Fibroblast of the aortic adventitia (primary cell): ENCODE data around the gene DDR2. TPM values are rescaled to one million over a fixed set of nuclear protein-coding genes. Genes with fewer than 3 reads are reported as not detected.

Source experiments
- DNase-seq: peaks from one replicate; pipeline ENCODE4 v3.0.0-alpha.2; 2010; ENCODE audit warnings: low read depth
- H3K4me3 ChIP-seq: 2 replicates; pipeline ENCODE4 v1.5.1; 2011; ENCODE audit warnings: low read depth, mild to moderate bottlenecking, control low read depth, low read length, moderate library complexity
- CTCF ChIP-seq: IDR thresholded peaks from 2 replicates; pipeline ENCODE4 v1.5.1; 2011; ENCODE audit warnings: mild to moderate bottlenecking, low read length, control low read depth, inconsistent platforms; ENCODE audit not compliant: insufficient read depth
- total RNA-seq: library from RNA; depleted of rRNA; stranded (reverse); fragments of >200 nt; gene quantifications from 2 replicates; pipeline ENCODE4 v1.2.3, GENCODE V29; 2012; ENCODE audit warnings: low replicate concordance

The DDR2 gene
- total RNA-seq, 1 donor = 379 TPM

- DNase-seq = no peak
- no peak overlapping the region for H3K4me3 ChIP-seq
- no peak for TF ChIP-seq CTCF
Measured at GRCh38 chr1:162641114-162641513, 8.8 kb downstream of the DDR2 start.

GRCh38 chr1:162644986-162645314 is 12.7 kb downstream of the DDR2 start:
- TF ChIP-seq CTCF = no peak
- H3K4me3 ChIP-seq = no peak overlapping the region
- DNase-seq = no peak

GRCh38 chr1:162645666-162646065 is 13.4 kb downstream of the DDR2 start:
- TF ChIP-seq CTCF = no peak
- H3K4me3 ChIP-seq = no peak overlapping the region
- no peak for DNase-seq

- H3K4me3 ChIP-seq = no peak overlapping the region
- peak; percentile 43 for DNase-seq
- no peak for TF ChIP-seq CTCF
Measured at GRCh38 chr1:162649583-162649982, 17.3 kb downstream of the DDR2 start.

- DNase-seq = no peak
- no peak overlapping the region for H3K4me3 ChIP-seq
- TF ChIP-seq CTCF = no peak
Measured at GRCh38 chr1:162654915-162655620, 22.8 kb downstream of the DDR2 start.

GRCh38 chr1:162656266-162656665 is 24.0 kb downstream of the DDR2 start:
- no peak for DNase-seq
- no peak for TF ChIP-seq CTCF
- H3K4me3 ChIP-seq = no peak overlapping the region

- H3K4me3 ChIP-seq = no peak overlapping the region
- no peak for TF ChIP-seq CTCF
- no peak for DNase-seq
Measured at GRCh38 chr1:162660574-162660973, 28.3 kb downstream of the DDR2 start.
